ENCODE measurements around the gene HSD11B2.

HSD11B2 gene

GRCh38 chr16:67400901-67401300 is 30.0 kb upstream of the HSD11B2 start:
- no peak overlapping the region for H3K9ac ChIP-seq (ENCODE audit: low read length)
- H3K27ac ChIP-seq (ENCODE audit: low read depth, low read length, poor library complexity, severe bottlenecking), result no peak overlapping the region
- H3K4me2 ChIP-seq (ENCODE audit: low read length), result no peak overlapping the region
- no peaks in the 10 kb centered on the region; the same call in 1 of the 2 replicates for H3K27me3 ChIP-seq (ENCODE audit: insufficient read depth, low read length)
- no peaks in the 10 kb centered on the region for H3K79me2 ChIP-seq (ENCODE audit: insufficient read depth, low read length)
- H3K9me2 ChIP-seq (ENCODE audit: low read depth, low read length), result no peaks in the 10 kb centered on the region
- no peaks in the 10 kb centered on the region for H3F3A ChIP-seq (ENCODE audit: insufficient read depth, low read length)
- H2AFZ ChIP-seq (ENCODE audit: low read length), result no peak overlapping the region
- H3K36me3 ChIP-seq (ENCODE audit: insufficient read depth, low read length), result no peaks in the 10 kb centered on the region
- no peaks in the 10 kb centered on the region for H3K9me3 ChIP-seq (ENCODE audit: low read length)
- TF ChIP-seq EZH2 (IDR thresholded peaks at IDR 0.05; ENCODE audit: borderline replicate concordance, low read length), result no peak
- no peak for TF ChIP-seq CTCF (IDR thresholded peaks at IDR 0.05; ENCODE audit: low read length)
- no peaks in the 10 kb centered on the region for H4K20me1 ChIP-seq (ENCODE audit: insufficient read depth, low read length)
- H3K4me3 ChIP-seq (ENCODE audit: low read depth, low read length, poor library complexity, severe bottlenecking), result no peak overlapping the region
- H3K4me1 ChIP-seq (ENCODE audit: insufficient read depth, low read length, severe bottlenecking), result no peaks in the 10 kb centered on the region

GRCh38 chr16:67403976-67404555 is 26.9 kb upstream of the HSD11B2 start:
- Histone ChIP-seq H3K79me2 (ENCODE audit: insufficient read depth, low read length) (no peaks in the 10 kb centered on the region), H4K20me1 (ENCODE audit: insufficient read depth, low read length) (no peaks in the 10 kb centered on the region), H3K4me1 (ENCODE audit: insufficient read depth, low read length, severe bottlenecking) (no peaks in the 10 kb centered on the region), H3K27me3 (ENCODE audit: insufficient read depth, low read length) (no peaks in the 10 kb centered on the region; the same call in 1 of the 2 replicates), H3K9ac (ENCODE audit: low read length) (no peak overlapping the region), H2AFZ (ENCODE audit: low read length) (no peak overlapping the region), H3K9me3 (ENCODE audit: low read length) (no peaks in the 10 kb centered on the region), H3K27ac (ENCODE audit: low read depth, low read length, poor library complexity, severe bottlenecking) (no peak overlapping the region), H3K9me2 (ENCODE audit: low read depth, low read length) (no peaks in the 10 kb centered on the region), H3K36me3 (ENCODE audit: insufficient read depth, low read length) (no peaks in the 10 kb centered on the region), H3K4me3 (ENCODE audit: low read depth, low read length, poor library complexity, severe bottlenecking) (no peak overlapping the region), H3K4me2 (ENCODE audit: low read length) (no peak overlapping the region), H3F3A (ENCODE audit: insufficient read depth, low read length) (no peaks in the 10 kb centered on the region)
- TF ChIP-seq CTCF (IDR thresholded peaks at IDR 0.05; ENCODE audit: low read length) (no peak), EZH2 (IDR thresholded peaks at IDR 0.05; ENCODE audit: borderline replicate concordance, low read length) (no peak)

GRCh38 chr16:67404740-67405226 is 26.1 kb upstream of the HSD11B2 start:
- H3K27me3 ChIP-seq (ENCODE audit: insufficient read depth, low read length), result no peaks in the 10 kb centered on the region; the same call in 1 of the 2 replicates
- H3F3A ChIP-seq (ENCODE audit: insufficient read depth, low read length), result no peaks in the 10 kb centered on the region
- H3K27ac ChIP-seq (ENCODE audit: low read depth, low read length, poor library complexity, severe bottlenecking), result no peak overlapping the region
- H3K9me3 ChIP-seq (ENCODE audit: low read length), result no peaks in the 10 kb centered on the region
- no peaks in the 10 kb centered on the region for H3K4me1 ChIP-seq (ENCODE audit: insufficient read depth, low read length, severe bottlenecking)
- no peaks in the 10 kb centered on the region for H3K9me2 ChIP-seq (ENCODE audit: low read depth, low read length)
- no peaks in the 10 kb centered on the region for H3K36me3 ChIP-seq (ENCODE audit: insufficient read depth, low read length)
- H3K79me2 ChIP-seq (ENCODE audit: insufficient read depth, low read length), result no peaks in the 10 kb centered on the region
- no peak overlapping the region for H3K9ac ChIP-seq (ENCODE audit: low read length)
- no peak overlapping the region for H3K4me3 ChIP-seq (ENCODE audit: low read depth, low read length, poor library complexity, severe bottlenecking)
- no peak overlapping the region for H2AFZ ChIP-seq (ENCODE audit: low read length)
- no peaks in the 10 kb centered on the region for H4K20me1 ChIP-seq (ENCODE audit: insufficient read depth, low read length)
- H3K4me2 ChIP-seq (ENCODE audit: low read length), result no peak overlapping the region
- TF ChIP-seq EZH2 (IDR thresholded peaks at IDR 0.05; ENCODE audit: borderline replicate concordance, low read length), result no peak

- H3K4me3 ChIP-seq (ENCODE audit: low read depth, low read length, poor library complexity, severe bottlenecking), result no peak overlapping the region
- H2AFZ ChIP-seq (ENCODE audit: low read length), result no peak overlapping the region
- no peak overlapping the region for H3K9ac ChIP-seq (ENCODE audit: low read length)
- no peaks in the 10 kb centered on the region for H3K79me2 ChIP-seq (ENCODE audit: insufficient read depth, low read length)
- H3K36me3 ChIP-seq (ENCODE audit: insufficient read depth, low read length), result no peaks in the 10 kb centered on the region
- H3K9me2 ChIP-seq (ENCODE audit: low read depth, low read length), result no peaks in the 10 kb centered on the region
- H4K20me1 ChIP-seq (ENCODE audit: insufficient read depth, low read length), result no peaks in the 10 kb centered on the region
- H3F3A ChIP-seq (ENCODE audit: insufficient read depth, low read length), result no peaks in the 10 kb centered on the region
- H3K27ac ChIP-seq (ENCODE audit: low read depth, low read length, poor library complexity, severe bottlenecking), result no peak overlapping the region
- H3K4me1 ChIP-seq (ENCODE audit: insufficient read depth, low read length, severe bottlenecking), result no peaks in the 10 kb centered on the region
- no peaks in the 10 kb centered on the region; the same call in 1 of the 2 replicates for H3K27me3 ChIP-seq (ENCODE audit: insufficient read depth, low read length)
- TF ChIP-seq EZH2 (IDR thresholded peaks at IDR 0.05; ENCODE audit: borderline replicate concordance, low read length) (no peak), CTCF (IDR thresholded peaks at IDR 0.05; ENCODE audit: low read length) (no peak)
- H3K4me2 ChIP-seq (ENCODE audit: low read length), result no peak overlapping the region
- no peaks in the 10 kb centered on the region for H3K9me3 ChIP-seq (ENCODE audit: low read length)
Measured at GRCh38 chr16:67405336-67405735, 25.6 kb upstream of the HSD11B2 start.
